T-helper 1 cell (primary cell): Measurements from ENCODE around the gene CDC34.

Experiments
- DNase-seq, 5 donors: peaks; one replicate each; pipeline ENCODE4 v3.0.0-alpha.2; 2012 to 2020
- total RNA-seq, 4 donors: gene quantifications; one replicate each; lab custom pipeline; 2026; lab: John Stamatoyannopoulos, UW

The CDC34 gene
- 19.3 to 33.0 (median 19.8) reads per million in 4 donors for total RNA-seq

DNA sequence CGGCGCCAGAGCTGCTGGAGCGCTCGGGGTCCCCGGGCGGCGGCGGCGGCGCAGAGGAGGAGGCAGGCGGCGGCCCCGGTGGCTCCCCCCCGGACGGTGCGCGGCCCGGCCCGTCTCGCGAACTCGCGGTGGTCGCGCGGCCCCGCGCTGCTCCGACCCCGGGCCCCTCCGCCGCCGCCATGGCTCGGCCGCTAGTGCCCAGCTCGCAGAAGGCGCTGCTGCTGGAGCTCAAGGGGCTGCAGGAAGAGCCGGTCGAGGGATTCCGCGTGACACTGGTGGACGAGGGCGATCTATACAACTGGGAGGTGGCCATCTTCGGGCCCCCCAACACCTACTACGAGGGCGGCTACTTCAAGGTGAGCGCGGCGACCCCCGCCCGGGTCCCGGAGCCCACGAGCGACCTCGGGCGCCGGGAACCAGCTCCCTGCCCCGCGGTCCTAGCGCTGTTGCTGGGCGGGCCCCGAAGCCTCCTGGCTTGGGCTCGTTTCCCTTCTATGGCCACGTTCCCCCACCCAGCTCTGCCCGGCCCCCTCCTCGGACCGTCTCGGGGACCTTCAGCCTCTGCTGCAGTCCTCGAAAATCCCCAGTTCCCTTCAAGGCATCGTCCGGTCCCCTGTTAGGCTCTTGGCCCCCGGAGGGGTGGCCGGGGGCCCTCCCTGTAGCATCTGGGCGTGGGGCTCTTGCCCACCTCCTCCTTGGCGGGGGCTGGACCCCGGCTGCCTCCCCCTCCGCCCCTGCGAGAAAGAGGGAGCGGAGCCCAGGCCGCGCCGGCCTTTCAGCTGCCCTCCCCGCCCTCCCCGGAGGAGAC lies at the start of gene CDC34:
Gene CDC34 (plus strand): TSS at position 8 of the 808 bp plus-strand sequence. CDS start 172 bp downstream, at position 180.
- no peak for DNase-seq

GRCh38 chr19:482186-483041 lies 49.1 kb upstream of the CDC34 start:
- no peak for DNase-seq

DNA sequence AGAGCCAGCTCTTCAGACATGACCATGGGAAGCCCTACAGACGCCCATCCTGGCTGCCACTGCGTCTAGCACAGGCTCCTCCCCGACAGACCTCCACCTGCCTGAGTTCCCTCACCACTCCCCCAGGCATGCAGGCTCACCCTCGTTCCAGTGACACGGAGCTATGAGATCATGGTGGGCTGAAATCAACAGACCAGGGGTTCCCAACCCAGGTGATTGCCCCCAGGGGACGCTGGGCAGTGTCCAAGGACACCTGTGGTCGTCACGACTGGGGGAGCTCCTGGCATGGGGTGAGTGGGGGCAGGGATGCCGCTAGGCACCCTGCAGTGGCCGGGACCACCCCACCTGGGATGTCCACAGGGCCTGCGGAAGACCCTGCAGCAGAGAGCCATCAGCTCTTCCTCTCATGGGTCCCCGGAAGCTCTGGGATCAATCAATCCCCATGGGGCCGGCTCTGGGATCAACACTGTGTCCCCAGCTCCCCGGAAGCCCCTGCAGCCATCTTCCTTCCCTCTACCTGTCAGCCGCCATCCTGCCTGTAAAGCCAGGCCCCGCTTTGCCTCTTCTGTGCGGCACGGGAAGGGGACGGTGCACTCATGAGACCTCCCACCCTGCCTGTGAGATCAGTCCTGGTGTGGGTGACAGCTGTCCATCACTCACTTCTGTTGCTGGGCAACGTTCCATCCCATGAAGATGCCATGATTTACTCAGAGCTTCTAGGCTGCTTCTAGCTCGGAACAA lies 48.1 kb upstream of the CDC34 start:
- no peak for DNase-seq

DNA sequence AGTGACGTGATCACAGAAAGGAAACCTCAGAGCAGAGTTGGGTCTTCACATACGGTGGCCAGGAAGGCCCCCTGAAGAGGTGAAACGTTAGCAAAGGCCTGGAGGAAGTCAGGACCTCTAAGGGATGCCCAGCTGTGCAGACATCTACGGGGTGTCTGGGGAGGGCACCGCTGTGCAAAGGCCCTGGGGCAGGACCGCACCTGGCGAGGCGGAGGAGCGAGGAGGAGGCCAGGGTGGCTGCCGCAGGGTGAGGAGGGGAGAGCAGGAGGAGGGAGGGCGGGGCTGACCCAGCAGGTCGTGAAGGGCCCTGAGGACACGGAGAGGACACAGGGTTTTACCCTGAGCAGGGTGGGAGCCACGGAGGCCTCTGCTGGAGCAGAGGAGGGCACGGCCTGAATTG lies 47.1 kb upstream of the CDC34 start:
- no peak for DNase-seq

GRCh38 chr19:485077-485476 lies 46.5 kb upstream of the CDC34 start:
- no peak for DNase-seq

DNA sequence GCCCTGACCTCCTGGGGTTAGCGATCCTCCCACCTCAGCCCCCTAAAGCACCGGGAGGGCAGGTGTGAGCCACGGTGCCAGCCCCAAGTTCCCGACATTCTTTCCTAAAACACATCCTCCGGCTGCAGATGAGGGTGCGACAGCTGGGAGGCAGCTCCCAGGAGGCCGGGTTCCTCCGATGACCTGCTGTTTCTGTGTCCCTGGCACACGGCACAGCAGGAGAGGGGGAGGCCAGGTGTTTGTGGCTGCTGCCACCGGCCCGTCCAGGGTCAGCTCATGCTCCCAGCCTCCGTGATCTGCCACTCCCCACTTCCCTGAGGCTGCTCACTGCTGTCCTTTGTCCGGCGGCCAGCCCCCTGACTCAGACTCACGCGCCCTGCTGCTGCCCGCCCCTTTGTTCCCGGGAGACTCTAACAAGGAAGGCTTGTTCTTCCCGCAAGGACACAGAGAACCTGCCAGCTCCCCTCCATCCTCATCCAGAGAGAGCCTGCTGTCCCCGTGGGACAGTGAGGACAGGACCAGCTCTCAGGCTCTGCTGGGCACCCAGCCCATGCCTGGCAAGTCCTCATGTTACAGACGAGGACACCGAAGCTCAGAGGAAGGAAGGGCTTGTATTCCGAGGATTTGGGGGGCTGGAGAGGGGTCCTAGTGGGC lies 45.9 kb upstream of the CDC34 start:
- no peak for DNase-seq

- DNase-seq: peak; percentile 75 to 93 (median 87)
These were observed 42.8 kb upstream of the CDC34 start for GRCh38 chr19:488505-489417.

DNA sequence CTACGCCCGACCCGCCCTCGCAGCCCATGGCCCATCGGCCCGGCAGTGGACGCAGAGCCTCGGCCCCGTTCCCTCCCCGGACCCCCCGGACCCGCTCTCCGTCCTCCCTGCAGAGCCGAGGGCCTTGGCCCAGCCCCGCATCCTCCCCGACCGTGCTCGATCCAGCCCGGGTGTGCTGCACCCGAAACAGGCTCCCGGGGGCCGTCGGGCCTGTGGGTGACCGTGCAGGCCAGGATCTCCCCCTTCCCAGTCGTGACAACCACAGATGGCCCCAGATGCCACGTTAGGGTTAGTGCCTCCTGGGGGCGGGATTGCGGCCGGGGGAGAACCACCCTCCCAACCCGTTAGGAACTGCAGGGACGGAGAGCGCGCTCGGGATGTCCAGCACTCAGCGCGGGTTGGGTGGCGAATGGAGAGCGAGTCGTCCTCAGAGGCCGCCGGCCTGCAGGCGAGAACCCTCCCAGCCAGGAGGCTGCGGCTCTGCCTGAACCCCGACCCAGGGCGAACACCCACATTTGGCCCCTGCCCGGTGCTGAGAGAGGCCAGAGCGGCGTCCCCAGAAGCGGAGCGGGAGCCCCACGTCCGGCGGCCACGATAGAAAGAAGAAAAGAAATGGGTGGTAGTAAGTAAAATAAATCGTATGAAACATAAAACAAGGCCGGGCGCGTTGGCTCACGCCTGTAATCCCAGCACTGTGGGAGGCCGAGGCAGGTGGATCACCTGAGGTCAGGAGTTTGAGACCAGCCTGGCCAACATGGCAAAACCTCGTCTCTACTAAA lies 42.0 kb upstream of the CDC34 start:
- no peak for DNase-seq

DNA sequence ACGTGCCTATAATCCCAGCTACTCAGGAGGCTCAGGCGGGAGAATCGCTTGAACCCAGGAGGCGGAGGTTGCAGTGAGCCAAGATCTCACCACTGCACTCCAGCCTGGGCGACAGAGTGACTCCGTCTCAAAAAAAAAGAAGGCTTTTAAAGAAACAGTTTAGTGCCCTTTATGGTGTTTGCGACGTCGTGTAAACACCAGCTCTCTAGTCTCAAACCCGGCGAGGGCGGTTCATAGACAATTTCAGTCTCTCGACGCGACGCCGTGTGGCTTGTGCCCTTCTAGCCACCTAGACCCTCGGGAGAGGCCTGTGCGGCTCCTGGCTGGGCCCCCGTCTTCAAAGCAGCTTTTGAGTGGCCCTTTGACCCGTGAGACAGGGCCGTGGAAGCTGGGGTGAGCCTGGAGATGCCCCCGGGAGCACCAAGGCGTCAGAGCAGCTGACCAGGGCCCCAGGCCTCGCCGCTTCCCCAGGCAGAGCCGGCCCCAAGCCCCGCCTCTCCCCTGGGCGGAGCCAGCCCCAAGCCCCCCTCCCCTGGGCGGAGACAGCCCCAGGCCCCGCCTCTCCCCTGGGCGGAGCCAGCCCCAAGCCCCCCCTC lies 40.3 kb upstream of the CDC34 start:
- peak in 1 of 5 donors; percentile 17 for DNase-seq

GRCh38 chr19:492091-492531 lies 39.4 kb upstream of the CDC34 start:
- DNase-seq: peak in 3 of 5 donors; percentile 49 to 65 (median 51)

DNA sequence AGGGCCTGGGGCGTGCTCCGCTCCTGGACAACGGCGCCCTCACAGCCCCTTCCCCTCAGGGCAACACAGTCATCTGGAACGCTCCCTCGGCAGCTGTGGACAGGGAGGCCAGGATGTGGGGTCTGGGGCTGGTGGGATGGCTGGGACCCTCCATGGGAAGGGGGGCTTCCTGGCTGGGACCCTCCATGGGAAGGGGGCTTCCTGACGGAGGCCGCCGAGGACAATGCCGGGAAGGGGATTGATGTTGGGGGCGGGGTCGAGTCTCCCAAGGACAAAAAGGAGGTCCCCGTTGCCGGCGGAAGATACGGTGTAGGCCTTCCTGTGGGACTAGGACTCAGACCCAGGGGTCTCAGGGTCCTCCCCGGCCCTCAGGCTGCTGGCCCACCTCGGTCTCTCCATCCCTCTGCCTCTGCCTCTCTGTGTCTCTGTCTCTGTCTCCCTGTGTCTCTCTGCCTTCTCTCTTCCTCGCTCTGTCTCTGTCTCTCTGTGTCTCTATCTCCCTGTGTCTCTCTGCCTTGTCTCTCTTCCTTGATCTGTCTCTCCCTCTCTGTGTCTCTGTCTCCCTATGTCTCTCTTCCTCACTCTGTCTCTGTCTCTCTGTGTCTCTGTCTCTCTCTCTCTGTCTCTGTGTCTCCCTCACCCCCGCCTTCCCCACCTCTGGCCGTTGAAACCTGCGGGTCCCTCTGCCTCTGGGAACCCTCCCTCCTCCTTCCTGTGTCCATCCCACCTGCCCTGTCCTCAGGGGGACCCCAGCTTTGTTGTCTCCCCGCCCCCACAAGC lies 38.0 kb upstream of the CDC34 start:
- DNase-seq: no peak

- DNase-seq: peak in 1 of 5 donors; percentile 9
These were observed 37.1 kb upstream of the CDC34 start for GRCh38 chr19:494171-495080.

GRCh38 chr19:495081-495401 lies 36.5 kb upstream of the CDC34 start:
- no peak for DNase-seq

- peak in 3 of 5 donors; percentile 18 to 58 (median 35) for DNase-seq
These were observed 36.0 kb upstream of the CDC34 start for GRCh38 chr19:495402-496111.

- no peak for DNase-seq
These were observed 35.4 kb upstream of the CDC34 start, which contains the start of gene MADCAM1 for GRCh38 chr19:496112-496665. TSS of gene MADCAM1 (plus strand) at chr19:496486. CDS start at chr19:496500, 14 bp downstream.

DNA sequence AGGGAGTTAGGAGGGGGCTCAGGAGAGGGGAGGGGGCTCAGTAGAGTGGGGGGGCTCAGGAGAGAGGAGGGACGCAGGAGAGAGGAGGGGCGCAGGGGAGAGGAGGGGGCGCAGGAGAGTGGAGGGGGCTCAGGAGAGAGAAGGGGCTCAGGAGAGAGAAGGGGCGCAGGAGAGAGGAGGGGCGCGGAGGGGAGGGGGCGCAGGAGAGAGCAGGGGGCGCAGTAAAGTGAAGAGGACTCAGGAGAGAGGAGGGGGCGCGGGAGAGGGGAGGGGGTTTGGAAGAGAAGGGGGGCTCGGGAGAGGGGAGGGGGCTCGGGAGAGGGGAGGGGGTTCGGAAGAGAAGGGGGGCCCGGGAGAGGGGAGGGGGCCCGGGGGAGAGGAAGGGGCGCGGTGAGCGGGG lies 34.6 kb upstream of the CDC34 start:
- no peak for DNase-seq

DNA sequence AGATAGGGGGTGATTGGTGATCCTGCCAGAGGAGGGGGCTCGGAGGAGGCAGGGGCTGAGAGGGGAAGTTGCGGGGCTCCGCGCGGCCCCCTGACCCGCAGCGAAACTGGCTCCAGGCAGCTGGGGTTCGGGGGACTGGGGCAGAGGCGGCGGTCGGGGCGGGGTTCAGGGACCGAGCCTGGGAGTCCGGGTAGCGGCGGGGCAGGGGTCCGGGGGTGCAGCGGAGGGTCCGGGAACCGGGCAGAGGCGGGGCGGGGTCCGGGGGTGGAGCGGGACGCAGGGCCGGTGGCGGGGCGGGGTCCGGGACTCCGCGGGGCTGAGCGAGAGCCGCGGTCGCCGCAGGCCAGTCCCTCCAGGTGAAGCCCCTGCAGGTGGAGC lies 34.1 kb upstream of the CDC34 start:
- peak in 1 of 5 donors; percentile 14 for DNase-seq
